Pulmonary artery endothelial cell (primary cell): Measurements from ENCODE around the gene ANKRD13C. TPM values are rescaled to one million over a fixed set of nuclear protein-coding genes. Genes with fewer than 3 reads are reported as not detected.
A peak's percentile ranks its signal among the peaks of the same experiment; 100 is the strongest.
"Not testable (repeated sequence)": the region's sequence is repeated elsewhere in the genome, so short reads cannot be mapped to it uniquely, and the experiment has no call there.

ENCODE experiments used
- DNase-seq: peaks from one replicate; pipeline ENCODE4 v3.0.0-alpha.2; 2011; ENCODE audit warnings: low read depth, low spot score
- total RNA-seq: library from RNA; depleted of rRNA; stranded (reverse); fragments of >200 nt; gene quantifications from 2 replicates; pipeline ENCODE4 v1.2.3, GENCODE V29; 2014

Gene ANKRD13C, protein sequence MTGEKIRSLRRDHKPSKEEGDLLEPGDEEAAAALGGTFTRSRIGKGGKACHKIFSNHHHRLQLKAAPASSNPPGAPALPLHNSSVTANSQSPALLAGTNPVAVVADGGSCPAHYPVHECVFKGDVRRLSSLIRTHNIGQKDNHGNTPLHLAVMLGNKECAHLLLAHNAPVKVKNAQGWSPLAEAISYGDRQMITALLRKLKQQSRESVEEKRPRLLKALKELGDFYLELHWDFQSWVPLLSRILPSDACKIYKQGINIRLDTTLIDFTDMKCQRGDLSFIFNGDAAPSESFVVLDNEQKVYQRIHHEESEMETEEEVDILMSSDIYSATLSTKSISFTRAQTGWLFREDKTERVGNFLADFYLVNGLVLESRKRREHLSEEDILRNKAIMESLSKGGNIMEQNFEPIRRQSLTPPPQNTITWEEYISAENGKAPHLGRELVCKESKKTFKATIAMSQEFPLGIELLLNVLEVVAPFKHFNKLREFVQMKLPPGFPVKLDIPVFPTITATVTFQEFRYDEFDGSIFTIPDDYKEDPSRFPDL
- total RNA-seq, result 24.8 and 30.3 TPM in 2 replicates

- DNase-seq, result peak; percentile 88
These were observed at the start of gene ANKRD13C for GRCh38 chr1:70354332-70355110. ANKRD13C (minus strand) TSS chr1:70354722; CDS start chr1:70354408, 314 bp downstream.

- no peak for DNase-seq
These were observed 49.2 kb upstream of the ANKRD13C start for GRCh38 chr1:70403759-70404158.

DNA sequence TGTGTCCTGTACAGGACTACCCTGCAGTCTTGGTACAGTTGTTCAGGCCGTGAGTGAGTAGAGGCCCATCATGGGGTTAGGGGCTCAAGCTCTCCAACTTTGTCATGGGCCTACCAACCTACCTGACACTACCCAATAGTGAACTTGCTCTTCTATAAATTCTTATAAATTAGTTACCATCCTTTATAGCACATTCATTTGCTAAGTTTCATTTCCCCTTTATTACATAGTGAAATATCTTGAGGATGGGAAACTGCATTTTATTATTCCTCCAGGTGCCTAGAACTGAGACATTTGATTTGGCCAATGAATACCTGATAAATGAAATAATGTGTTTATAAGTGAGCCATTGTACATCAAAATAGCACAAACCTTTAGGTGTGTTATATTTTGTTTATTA is 47.5 kb upstream of the ANKRD13C start:
- no peak for DNase-seq

GRCh38 chr1:70400335-70400734 is 45.8 kb upstream of the ANKRD13C start:
- DNase-seq, result no peak

DNA sequence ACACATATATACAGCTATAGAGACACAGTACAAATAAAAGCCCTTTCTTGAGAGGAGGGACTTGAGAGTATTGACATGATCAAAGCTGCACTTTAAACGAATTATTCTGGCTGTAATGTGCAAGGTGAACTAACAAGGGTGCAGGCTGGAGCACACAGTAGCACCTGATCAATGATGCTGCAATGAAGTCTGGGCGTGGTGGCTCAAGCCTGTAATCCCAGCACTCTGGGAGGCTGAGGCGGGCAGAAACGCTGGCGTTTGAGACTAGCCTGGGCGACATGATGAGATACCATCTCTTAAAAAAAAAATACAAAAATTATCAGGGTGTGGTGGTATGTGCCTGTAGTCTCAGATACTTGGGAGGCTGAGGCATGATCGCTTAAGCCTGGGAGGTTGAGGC is 42.5 kb upstream of the ANKRD13C start:
- no peak for DNase-seq

DNA sequence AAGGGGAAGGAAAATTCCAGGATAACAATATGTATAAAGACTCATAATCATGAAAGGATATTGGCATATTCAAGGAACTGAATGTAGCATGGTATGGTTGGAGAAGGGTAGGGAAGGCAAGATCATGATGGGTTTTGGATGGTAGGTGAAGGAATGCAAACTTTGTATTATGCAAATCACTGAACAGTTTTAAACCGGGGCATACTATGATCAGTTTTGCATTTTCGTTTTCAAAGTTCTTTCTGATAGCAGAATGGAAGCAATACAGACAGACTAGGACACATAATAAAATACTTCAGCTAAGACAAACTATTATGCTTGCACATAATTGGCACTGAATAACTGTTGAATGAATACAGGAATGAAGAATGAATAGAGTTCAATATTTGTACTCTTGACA is 42.1 kb upstream of the ANKRD13C start:
- no peak for DNase-seq

DNA sequence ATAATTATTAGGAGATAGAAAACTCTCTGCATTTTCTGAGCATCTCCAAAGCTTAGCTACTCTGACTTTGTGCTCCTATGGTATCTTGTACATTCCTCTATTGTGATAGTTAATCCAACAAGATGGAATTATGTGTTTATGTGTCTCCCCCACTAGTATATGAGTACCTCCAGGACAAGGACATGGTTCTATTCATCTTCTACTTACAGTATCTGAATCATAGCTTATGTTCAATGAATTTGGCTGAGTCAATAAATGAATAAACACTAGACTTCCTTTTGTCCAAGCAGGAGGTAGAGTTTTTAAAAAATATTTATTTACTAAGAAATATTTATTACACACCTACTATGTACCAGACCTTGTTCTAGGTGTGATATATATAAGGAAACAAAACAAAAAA is 38.1 kb upstream of the ANKRD13C start:
- no peak for DNase-seq

GRCh38 chr1:70387507-70387906 is 33.0 kb upstream of the ANKRD13C start:
- DNase-seq, result no peak

- no peak for DNase-seq
These were observed 31.6 kb upstream of the ANKRD13C start for GRCh38 chr1:70386121-70386520.

DNA sequence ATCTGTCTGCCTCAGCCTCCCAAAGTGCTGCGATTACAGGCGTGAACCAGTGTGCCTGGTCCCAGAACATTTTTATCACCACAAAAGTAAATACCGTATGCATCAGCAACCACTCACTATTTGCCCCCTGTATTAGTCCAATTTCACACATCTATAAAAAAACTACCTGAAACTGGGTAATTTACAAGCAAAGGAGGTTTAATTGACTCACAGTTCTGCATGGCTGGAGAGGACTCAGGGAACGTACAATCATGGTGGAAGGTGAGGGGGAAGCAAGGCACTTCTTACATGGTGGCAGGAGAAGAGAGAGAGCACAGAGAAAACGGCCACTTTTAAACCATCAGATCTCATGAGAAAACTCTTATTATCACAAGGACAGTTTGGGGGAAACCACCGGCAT is 31.0 kb upstream of the ANKRD13C start:
- DNase-seq, result no peak

GRCh38 chr1:70384542-70384941 is 30.0 kb upstream of the ANKRD13C start:
- DNase-seq, result no peak

DNA sequence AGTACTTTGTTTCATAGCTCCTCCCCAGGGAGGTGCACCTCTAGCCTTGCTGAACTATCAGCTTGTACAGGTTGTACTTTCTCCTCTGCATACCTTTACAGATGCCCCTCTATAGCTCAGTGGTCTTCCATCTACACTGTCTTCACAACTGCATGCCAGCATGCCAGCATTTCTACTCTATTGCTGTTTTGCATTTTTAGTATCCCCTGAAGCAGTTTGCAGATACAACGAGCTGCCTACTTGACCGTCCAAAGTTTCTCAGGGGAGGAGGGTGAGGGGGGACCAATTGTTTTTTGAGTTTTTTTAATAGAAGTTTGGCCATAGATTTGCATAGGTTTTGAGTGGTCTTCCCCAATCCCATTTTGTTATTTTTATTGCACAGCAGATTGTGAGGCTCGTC is 29.0 kb upstream of the ANKRD13C start:
- DNase-seq, result no peak

- DNase-seq, result no peak
These were observed 28.2 kb upstream of the ANKRD13C start for GRCh38 chr1:70382682-70383081.

DNA sequence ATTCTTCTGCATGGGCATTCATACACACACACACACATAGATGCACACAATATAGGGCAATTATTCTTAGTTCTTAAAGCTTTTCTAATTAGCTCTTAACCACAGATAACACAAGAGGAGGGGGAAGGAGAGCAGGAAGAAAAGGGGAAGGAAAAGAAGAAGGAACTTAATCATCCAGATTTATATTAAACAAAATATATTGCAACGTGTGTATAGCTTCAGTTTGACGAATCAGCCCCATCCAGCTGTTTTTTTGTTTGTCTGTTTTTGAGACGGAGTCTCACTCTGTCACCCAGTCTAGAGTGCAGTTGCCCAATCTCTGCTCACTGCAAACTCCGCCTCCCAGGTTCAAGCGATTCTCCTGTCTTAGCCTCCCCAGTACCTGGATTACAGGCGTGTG is 21.7 kb upstream of the ANKRD13C start:
- DNase-seq, result no peak

DNA sequence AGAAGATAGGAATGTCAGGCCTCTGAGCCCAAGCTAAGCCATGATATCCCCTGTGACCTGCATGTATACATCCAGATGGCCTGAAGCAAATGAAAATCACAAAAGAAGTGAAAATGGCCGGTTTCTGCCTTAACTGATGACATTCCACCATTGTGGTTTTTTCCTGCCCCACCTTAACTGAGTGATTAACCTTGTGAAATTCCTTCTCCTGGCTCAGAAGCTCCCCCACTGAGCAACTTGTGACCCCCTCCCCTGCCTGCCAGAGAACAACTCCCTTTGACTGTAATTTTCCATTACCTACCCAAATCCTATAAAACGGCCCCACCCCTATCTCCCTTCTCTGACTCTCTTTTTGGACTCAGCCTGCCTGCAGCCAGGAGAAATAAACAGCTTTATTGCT is 19.1 kb upstream of the ANKRD13C start:
- not testable (repeated sequence) for DNase-seq

GRCh38 chr1:70372426-70372825 is 17.9 kb upstream of the ANKRD13C start:
- DNase-seq, result no peak

GRCh38 chr1:70371586-70371985 is 17.1 kb upstream of the ANKRD13C start:
- DNase-seq, result not testable (repeated sequence)

GRCh38 chr1:70367397-70367796 is 12.9 kb upstream of the ANKRD13C start:
- DNase-seq, result not testable (repeated sequence)

DNA sequence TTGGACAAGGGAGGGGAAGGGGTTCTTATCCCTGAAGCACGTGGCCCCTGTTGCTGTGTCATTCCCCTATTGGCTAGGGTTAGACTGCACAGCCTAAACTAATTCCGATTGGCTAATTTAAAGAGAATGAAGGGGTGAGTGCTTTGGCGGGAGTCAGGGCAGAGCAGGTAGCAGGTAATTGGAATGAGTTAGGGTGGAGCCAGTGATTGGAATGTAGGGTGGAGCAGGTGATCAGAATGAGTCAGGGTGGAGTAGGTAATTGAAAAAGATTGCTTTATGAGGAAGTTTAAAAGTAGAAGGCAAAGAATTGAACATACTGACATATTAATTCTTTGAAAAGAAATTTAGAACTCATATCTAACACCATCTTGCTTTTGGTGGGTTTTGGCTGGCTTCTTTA is 12.5 kb upstream of the ANKRD13C start:
- not testable (repeated sequence) for DNase-seq

DNA sequence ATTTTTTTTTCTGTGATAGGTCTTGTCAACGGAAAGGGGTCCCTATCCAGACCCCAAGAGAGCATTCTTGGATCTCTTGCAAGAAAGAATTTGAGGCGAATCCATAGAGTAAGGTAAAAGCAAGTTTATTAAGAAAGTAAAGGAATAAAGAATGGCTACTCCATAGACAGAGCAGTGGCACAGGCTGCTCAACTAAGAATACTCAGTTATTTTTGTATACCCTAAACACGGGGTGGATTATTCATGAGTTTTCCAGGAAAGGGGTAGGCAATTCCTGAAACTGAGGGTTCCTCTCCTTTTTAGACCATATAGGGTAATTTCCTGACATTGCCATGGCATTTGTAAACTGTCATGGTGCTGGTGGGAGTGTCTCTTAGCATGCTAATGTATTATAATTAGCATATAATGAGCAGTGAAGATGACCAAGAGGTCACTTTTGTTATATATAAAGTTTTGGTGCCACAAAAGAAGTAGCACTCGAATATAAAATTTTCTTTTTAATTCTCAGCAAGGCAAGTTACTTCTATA is 12.0 kb upstream of the ANKRD13C start:
- not testable (repeated sequence) for DNase-seq

- DNase-seq, result no peak
These were observed 9.9 kb upstream of the ANKRD13C start for GRCh38 chr1:70364439-70364838.
